ENCODE results near the gene KSR1.

DNA sequence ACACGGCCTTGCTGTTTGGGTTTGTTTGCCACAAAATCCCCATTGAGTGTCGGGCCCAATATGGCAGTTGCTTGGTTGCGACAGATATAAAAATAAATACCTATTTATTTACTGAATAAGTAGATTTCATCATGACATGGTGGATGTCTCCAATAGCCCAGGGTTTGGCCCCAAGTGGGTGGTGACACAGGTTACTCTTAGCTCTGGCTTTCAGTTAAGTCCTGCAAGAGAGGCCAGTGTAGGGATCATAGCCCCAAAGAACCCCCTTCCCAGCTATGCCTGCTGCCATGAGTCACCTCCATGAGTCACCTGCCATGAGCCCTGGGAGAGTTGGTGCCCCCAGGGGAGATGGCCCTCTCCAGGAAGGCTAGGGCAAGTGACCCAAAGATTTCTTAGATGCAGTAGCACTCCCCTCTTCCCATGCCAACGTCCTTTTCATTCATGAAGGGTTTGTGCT is 96.1 kb downstream of the KSR1 start:
- TF ChIP-seq, protein P1, sequence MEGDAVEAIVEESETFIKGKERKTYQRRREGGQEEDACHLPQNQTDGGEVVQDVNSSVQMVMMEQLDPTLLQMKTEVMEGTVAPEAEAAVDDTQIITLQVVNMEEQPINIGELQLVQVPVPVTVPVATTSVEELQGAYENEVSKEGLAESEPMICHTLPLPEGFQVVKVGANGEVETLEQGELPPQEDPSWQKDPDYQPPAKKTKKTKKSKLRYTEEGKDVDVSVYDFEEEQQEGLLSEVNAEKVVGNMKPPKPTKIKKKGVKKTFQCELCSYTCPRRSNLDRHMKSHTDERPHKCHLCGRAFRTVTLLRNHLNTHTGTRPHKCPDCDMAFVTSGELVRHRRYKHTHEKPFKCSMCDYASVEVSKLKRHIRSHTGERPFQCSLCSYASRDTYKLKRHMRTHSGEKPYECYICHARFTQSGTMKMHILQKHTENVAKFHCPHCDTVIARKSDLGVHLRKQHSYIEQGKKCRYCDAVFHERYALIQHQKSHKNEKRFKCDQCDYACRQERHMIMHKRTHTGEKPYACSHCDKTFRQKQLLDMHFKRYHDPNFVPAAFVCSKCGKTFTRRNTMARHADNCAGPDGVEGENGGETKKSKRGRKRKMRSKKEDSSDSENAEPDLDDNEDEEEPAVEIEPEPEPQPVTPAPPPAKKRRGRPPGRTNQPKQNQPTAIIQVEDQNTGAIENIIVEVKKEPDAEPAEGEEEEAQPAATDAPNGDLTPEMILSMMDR (IDR thresholded peaks at IDR 0.05; ENCODE audit: insufficient read depth, low read depth, low read length), result no peak
- no peak for TF ChIP-seq EZH2 (IDR thresholded peaks at IDR 0.05; ENCODE audit: insufficient read depth, low read length)
